ENCODE data around the gene ACKR4.

DNA sequence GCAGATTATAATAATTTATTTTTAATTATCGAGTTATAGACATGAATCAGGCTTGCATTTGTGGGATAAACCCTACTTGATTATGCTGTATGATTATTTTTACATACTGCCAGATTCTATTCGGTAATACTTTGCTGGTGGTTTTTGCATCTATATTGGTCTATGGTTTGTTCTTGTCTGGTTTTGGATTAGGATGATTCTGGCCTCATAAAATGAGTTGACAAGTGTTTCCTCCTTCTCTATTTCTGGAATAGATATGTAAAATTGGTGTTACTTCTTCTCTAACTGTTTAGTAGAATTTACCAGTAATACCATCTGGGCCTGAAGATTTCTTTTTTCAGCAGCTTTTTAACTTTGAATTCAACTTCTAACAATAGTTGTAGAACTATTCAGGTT is 33.0 kb upstream of the ACKR4 start:
- TF ChIP-seq, protein P1, sequence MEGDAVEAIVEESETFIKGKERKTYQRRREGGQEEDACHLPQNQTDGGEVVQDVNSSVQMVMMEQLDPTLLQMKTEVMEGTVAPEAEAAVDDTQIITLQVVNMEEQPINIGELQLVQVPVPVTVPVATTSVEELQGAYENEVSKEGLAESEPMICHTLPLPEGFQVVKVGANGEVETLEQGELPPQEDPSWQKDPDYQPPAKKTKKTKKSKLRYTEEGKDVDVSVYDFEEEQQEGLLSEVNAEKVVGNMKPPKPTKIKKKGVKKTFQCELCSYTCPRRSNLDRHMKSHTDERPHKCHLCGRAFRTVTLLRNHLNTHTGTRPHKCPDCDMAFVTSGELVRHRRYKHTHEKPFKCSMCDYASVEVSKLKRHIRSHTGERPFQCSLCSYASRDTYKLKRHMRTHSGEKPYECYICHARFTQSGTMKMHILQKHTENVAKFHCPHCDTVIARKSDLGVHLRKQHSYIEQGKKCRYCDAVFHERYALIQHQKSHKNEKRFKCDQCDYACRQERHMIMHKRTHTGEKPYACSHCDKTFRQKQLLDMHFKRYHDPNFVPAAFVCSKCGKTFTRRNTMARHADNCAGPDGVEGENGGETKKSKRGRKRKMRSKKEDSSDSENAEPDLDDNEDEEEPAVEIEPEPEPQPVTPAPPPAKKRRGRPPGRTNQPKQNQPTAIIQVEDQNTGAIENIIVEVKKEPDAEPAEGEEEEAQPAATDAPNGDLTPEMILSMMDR (IDR thresholded peaks at IDR 0.05) = no peak
- TF ChIP-seq POLR2A (IDR thresholded peaks at IDR 0.05) = no peak

All from adrenal gland (tissue), 5 donors.